Tibial nerve (tissue), 4 donors: ENCODE measurements around the gene MCU. TPM values are rescaled to one million over a fixed set of nuclear protein-coding genes. Genes with fewer than 3 reads are reported as not detected.

Experiments
- DNase-seq, 2 donors: peaks; one replicate each; pipeline ENCODE4 v3.0.0-alpha.2; 2019; ENCODE audit warnings: low spot score in 2 of 2
- H3K27ac ChIP-seq, 4 donors: fragments of 200-600 bp; sonication (generic) in 3 of 4; one replicate each; pipeline ENCODE4 v1.5.1; 2017 to 2019; ENCODE audit warnings: mild to moderate bottlenecking in 1 of 4
- H3K27me3 ChIP-seq, 2 donors: fragments of 200-600 bp; sonication (generic) in 1 of 2; one replicate each; pipeline versions ENCODE4 v1.5.1 to v1.6.0; 2017 to 2019
- H3K36me3 ChIP-seq, 3 donors: fragments of 200-600 bp; sonication (generic); one replicate each; pipeline ENCODE4 v1.5.1; 2018 to 2019
- H3K4me1 ChIP-seq, 4 donors: fragments of 200-600 bp; sonication (generic) in 3 of 4; one replicate each; pipeline ENCODE4 v1.5.1; 2017 to 2019
- H3K4me3 ChIP-seq, 4 donors: fragments of 200-600 bp; sonication (generic) in 3 of 4; one replicate each; pipeline ENCODE4 v1.5.1; 2017 to 2019; ENCODE audit warnings: mild to moderate bottlenecking in 1 of 4, moderate library complexity in 1 of 4
- H3K9me3 ChIP-seq, 4 donors: fragments of 200-600 bp; sonication (generic) in 3 of 4; one replicate each; pipeline ENCODE4 v1.5.1; 2017 to 2019
- CTCF ChIP-seq, 5 experiments: fragments of 200-600 bp in 3 of 5; fragments of 450-650 bp in 2 of 5; sonication (generic) in 3 of 5; IDR thresholded peaks; one replicate each; pipeline ENCODE4 v1.5.1; 2016 to 2019; ENCODE audit warnings: antibody characterized with exemption in 5 of 5, mild to moderate bottlenecking in 3 of 5, moderate library complexity in 2 of 5
- EP300 ChIP-seq, 2 donors: sonication (generic); formaldehyde crosslinking; IDR thresholded peaks; one replicate each; pipeline ENCODE4 v1.6.1; 2017; ENCODE audit warnings: antibody characterized with exemption in 2 of 2, mild to moderate bottlenecking in 1 of 2
- POLR2A ChIP-seq, 2 donors: fragments of 450-650 bp; IDR thresholded peaks; one replicate each; pipeline ENCODE4 v1.6.1; 2017; ENCODE audit warnings: antibody characterized with exemption in 2 of 2, mild to moderate bottlenecking in 2 of 2, moderate library complexity in 2 of 2
- WGBS, 2 donors: methylation state at CpG; one replicate each; pipeline ENCODE4 v1.1.5; 2018; 5-methylcytosine and 5-hydroxymethylcytosine counted together
- total RNA-seq, 4 donors: library from RNA; depleted of rRNA; stranded (reverse); fragments of >200 nt; gene quantifications; one replicate each; pipeline ENCODE4 v1.1.0, GENCODE V29; 2016

The MCU gene
- total RNA-seq, 4 donors from 2014 or later, result 6.7 to 16.4 (median 14.2) TPM

- no peaks in the 10 kb centered on the region for H3K4me1 ChIP-seq
- H3K27me3 ChIP-seq, result no peaks in the 10 kb centered on the region
- WGBS, 2 donors, result 43 to 53% methylated on average over 5 of the region's 5 CpGs
- no peak overlapping the region for H3K4me3 ChIP-seq
- no peaks in the 10 kb centered on the region for H3K9me3 ChIP-seq
- TF ChIP-seq POLR2A (IDR thresholded peaks at IDR 0.05), result no peak
- TF ChIP-seq CTCF (IDR thresholded peaks at IDR 0.05), result no peak
- TF ChIP-seq EP300 (IDR thresholded peaks at IDR 0.05), result no peak
- H3K36me3 ChIP-seq, result no peaks in the 10 kb centered on the region
- H3K27ac ChIP-seq, result no peak overlapping the region
- DNase-seq, result no peak
Measured at GRCh38 chr10:72649291-72649690, 42.7 kb upstream of the MCU start.

DNA sequence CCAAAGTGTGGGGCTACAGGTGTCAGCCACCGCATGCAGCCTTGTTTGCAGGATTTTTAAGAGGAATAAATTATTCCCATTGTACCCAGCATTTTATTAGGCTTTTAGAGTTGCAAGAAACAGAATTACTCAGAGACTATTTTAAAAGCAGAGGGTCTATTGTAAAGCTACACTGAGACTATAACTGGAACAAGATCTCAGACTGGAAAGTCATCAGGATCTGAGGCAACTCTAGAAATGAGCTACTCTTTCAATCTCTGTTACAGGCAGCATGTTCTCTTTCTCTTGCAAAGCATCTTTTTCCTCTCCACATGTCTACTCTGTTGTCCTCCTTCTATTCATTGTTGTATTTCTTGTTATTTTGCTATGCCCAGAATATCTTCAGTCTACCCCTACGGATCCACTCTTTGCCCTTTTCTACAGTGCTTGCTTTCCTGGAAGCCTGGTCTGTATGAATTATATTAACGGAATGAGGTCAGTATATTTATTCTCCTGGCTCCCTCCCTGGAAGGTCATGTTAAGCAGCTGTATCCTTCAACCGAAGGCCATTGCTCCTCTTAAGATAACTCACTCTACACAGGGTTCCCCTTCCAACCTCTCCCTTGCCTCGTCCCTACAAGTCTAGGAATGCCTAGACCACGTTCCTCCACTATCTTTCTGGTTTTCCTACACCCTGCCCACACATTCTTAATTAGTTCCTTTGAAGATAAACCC is 38.4 kb upstream of the MCU start:
- Histone ChIP-seq H3K4me1 (no peaks in the 10 kb centered on the region), H3K9me3 (no peaks in the 10 kb centered on the region), H3K36me3 (no peaks in the 10 kb centered on the region), H3K27ac (no peak overlapping the region), H3K27me3 (no peaks in the 10 kb centered on the region), H3K4me3 (no peak overlapping the region)
- DNase-seq, result no peak
- TF ChIP-seq POLR2A (IDR thresholded peaks at IDR 0.05) (no peak), EP300 (IDR thresholded peaks at IDR 0.05) (no peak), CTCF (IDR thresholded peaks at IDR 0.05) (no peak)
- 82 to 87% methylated on average over 6 of the region's 6 CpGs for WGBS, 2 donors

- no peak for DNase-seq
- Histone ChIP-seq H3K9me3 (no peaks in the 10 kb centered on the region), H3K27ac (no peak overlapping the region), H3K4me1 (no peaks in the 10 kb centered on the region), H3K27me3 (no peaks in the 10 kb centered on the region), H3K36me3 (no peaks in the 10 kb centered on the region), H3K4me3 (no peak overlapping the region)
- TF ChIP-seq EP300 (IDR thresholded peaks at IDR 0.05), result no peak
- TF ChIP-seq POLR2A (IDR thresholded peaks at IDR 0.05), result no peak
- no peak for TF ChIP-seq CTCF (IDR thresholded peaks at IDR 0.05)
- 51 to 56% methylated on average over 3 of the region's 3 CpGs for WGBS, 2 donors
Measured at GRCh38 chr10:72654720-72655119, 37.2 kb upstream of the MCU start.

- no peaks in the 10 kb centered on the region for H3K27me3 ChIP-seq
- H3K36me3 ChIP-seq, result no peaks in the 10 kb centered on the region
- no peaks in the 10 kb centered on the region for H3K4me1 ChIP-seq
- H3K27ac ChIP-seq, result no peak overlapping the region
- no peak overlapping the region for H3K4me3 ChIP-seq
- 86% methylated on average over 5 of the region's 5 CpGs for WGBS, 2 donors
- no peak for DNase-seq
- TF ChIP-seq CTCF (IDR thresholded peaks at IDR 0.05), result no peak
- TF ChIP-seq POLR2A (IDR thresholded peaks at IDR 0.05), result no peak
- TF ChIP-seq EP300 (IDR thresholded peaks at IDR 0.05), result no peak
- no peaks in the 10 kb centered on the region for H3K9me3 ChIP-seq
Measured at GRCh38 chr10:72658696-72659400, 33.1 kb upstream of the MCU start.

- 91 to 92% methylated on average over 8 of the region's 8 CpGs for WGBS, 2 donors
- H3K36me3 ChIP-seq, result no peaks in the 10 kb centered on the region
- no peak overlapping the region for H3K4me3 ChIP-seq
- no peaks in the 10 kb centered on the region for H3K4me1 ChIP-seq
- H3K9me3 ChIP-seq, result no peaks in the 10 kb centered on the region
- no peak for DNase-seq
- no peak for TF ChIP-seq CTCF (IDR thresholded peaks at IDR 0.05)
- TF ChIP-seq POLR2A (IDR thresholded peaks at IDR 0.05), result no peak
- TF ChIP-seq EP300 (IDR thresholded peaks at IDR 0.05), result no peak
- H3K27ac ChIP-seq, result no peak overlapping the region
- no peaks in the 10 kb centered on the region for H3K27me3 ChIP-seq
Measured at GRCh38 chr10:72659694-72660093, 32.2 kb upstream of the MCU start.
